ENCODE results near the gene ABHD10. TPM values are rescaled to one million over a fixed set of nuclear protein-coding genes. Genes with fewer than 3 reads are reported as not detected.

ABHD10 gene
- total RNA-seq, 3 donors from 2014 or later, result 33.4 to 41.9 (median 41.7) TPM

- Mint-ChIP-seq H3K27me3 (ENCODE audit: low read depth) (no peaks in the 10 kb centered on the region), H3K4me3 (no peak overlapping the region), H3K4me1 (ENCODE audit: low read depth) (peaks cover 12% of the 10 kb centered on the region), H3K36me3 (ENCODE audit: insufficient read depth) (no peaks in the 10 kb centered on the region), H3K9me3 (no peaks in the 10 kb centered on the region)
- no peak for ATAC-seq
- DNase-seq, result no peak
Observed at GRCh38 chr3:111975131-111975530, 3.7 kb upstream of the ABHD10 start.

- ATAC-seq, result no peak
Observed at GRCh38 chr3:111976254-111976653, 2.6 kb upstream of the ABHD10 start.

GRCh38 chr3:111979434-111980038 is 710 bp downstream of the ABHD10 start:
- Mint-ChIP-seq H3K27me3 (ENCODE audit: low read depth) (no peaks in the 10 kb centered on the region), H3K9me3 (no peaks in the 10 kb centered on the region), H3K4me3 (peak overlapping the region; percentile 91), H3K36me3 (ENCODE audit: insufficient read depth) (peaks cover 5% of the 10 kb centered on the region), H3K4me1 (ENCODE audit: low read depth) (peaks cover 51% of the 10 kb centered on the region)
- ATAC-seq (peak; percentile 41 to 44), DNase-seq (no peak)

More at GRCh38 chr3:111976254-111976653, 2.6 kb upstream of the ABHD10 start:
- no peak for DNase-seq
- peaks cover 22% of the 10 kb centered on the region for H3K4me1 Mint-ChIP-seq (ENCODE audit: low read depth)
- H3K36me3 Mint-ChIP-seq (ENCODE audit: insufficient read depth), result no peaks in the 10 kb centered on the region
- no peaks in the 10 kb centered on the region for H3K9me3 Mint-ChIP-seq
- no peak overlapping the region for H3K4me3 Mint-ChIP-seq
- H3K27me3 Mint-ChIP-seq (ENCODE audit: low read depth), result no peaks in the 10 kb centered on the region

- Mint-ChIP-seq H3K4me1 (ENCODE audit: low read depth) (peaks cover 64% of the 10 kb centered on the region), H3K4me3 (peak overlapping the region; percentile 91), H3K9me3 (no peaks in the 10 kb centered on the region), H3K27me3 (ENCODE audit: low read depth) (no peaks in the 10 kb centered on the region), H3K36me3 (ENCODE audit: insufficient read depth) (peaks cover 13% of the 10 kb centered on the region)
- DNase-seq (peak; percentile 41), ATAC-seq (no peak)
Observed at GRCh38 chr3:111980716-111981456, 2.1 kb downstream of the ABHD10 start.

- ATAC-seq (no peak), DNase-seq (no peak)
- Mint-ChIP-seq H3K27me3 (ENCODE audit: low read depth) (no peaks in the 10 kb centered on the region), H3K36me3 (ENCODE audit: insufficient read depth) (peaks cover 13% of the 10 kb centered on the region), H3K4me1 (ENCODE audit: low read depth) (peaks cover 65% of the 10 kb centered on the region), H3K9me3 (no peaks in the 10 kb centered on the region), H3K4me3 (peak overlapping the region; percentile 29)
Observed at GRCh38 chr3:111981457-111981763, 2.6 kb downstream of the ABHD10 start.

- DNase-seq, result no peak
- Mint-ChIP-seq H3K9me3 (no peaks in the 10 kb centered on the region), H3K27me3 (ENCODE audit: low read depth) (no peaks in the 10 kb centered on the region), H3K4me3 (no peak overlapping the region), H3K4me1 (ENCODE audit: low read depth) (peaks cover 72% of the 10 kb centered on the region), H3K36me3 (ENCODE audit: insufficient read depth) (peaks cover 29% of the 10 kb centered on the region)
- ATAC-seq, result peak; percentile 42 to 55
Observed at GRCh38 chr3:111984636-111985298, 5.9 kb downstream of the ABHD10 start.

- Mint-ChIP-seq H3K4me3 (no peak overlapping the region), H3K9me3 (no peaks in the 10 kb centered on the region), H3K4me1 (ENCODE audit: low read depth) (peaks cover 53% of the 10 kb centered on the region), H3K27me3 (ENCODE audit: low read depth) (no peaks in the 10 kb centered on the region), H3K36me3 (ENCODE audit: insufficient read depth) (peaks cover 34% of the 10 kb centered on the region)
- DNase-seq, result no peak
- no peak for ATAC-seq
Observed at GRCh38 chr3:111986800-111987199, 8.0 kb downstream of the ABHD10 start.

GRCh38 chr3:111989061-111989678 is 10.3 kb downstream of the ABHD10 start:
- Mint-ChIP-seq H3K36me3 (ENCODE audit: insufficient read depth) (peaks cover 37% of the 10 kb centered on the region), H3K9me3 (no peaks in the 10 kb centered on the region), H3K4me1 (ENCODE audit: low read depth) (peaks cover 33% of the 10 kb centered on the region), H3K4me3 (no peak overlapping the region), H3K27me3 (ENCODE audit: low read depth) (no peaks in the 10 kb centered on the region)
- ATAC-seq, result peak; percentile 58 to 72
- no peak for DNase-seq

GRCh38 chr3:111993038-111993437 is 14.2 kb downstream of the ABHD10 start:
- ATAC-seq, result no peak
- H3K4me3 Mint-ChIP-seq, result no peak overlapping the region

GRCh38 chr3:111998636-111999483 is 20.0 kb downstream of the ABHD10 start, which contains the start of gene TAGLN3:
TSS of gene TAGLN3 (plus strand) at chr3:111998922. CDS start at chr3:111999423, 501 bp downstream.
- DNase-seq (no peak), ATAC-seq (no peak)
- peak within 1 kb of the TSS; percentile 74 for H3K4me3 Mint-ChIP-seq
- H3K27me3 Mint-ChIP-seq (ENCODE audit: low read depth), result no peaks in the 10 kb centered on the region
- H3K36me3 Mint-ChIP-seq (ENCODE audit: insufficient read depth), result peaks cover 5% of the 10 kb centered on the region
- peaks cover 44% of the 10 kb centered on the region for H3K4me1 Mint-ChIP-seq (ENCODE audit: low read depth)
- no peaks in the 10 kb centered on the region for H3K9me3 Mint-ChIP-seq

More at GRCh38 chr3:111993038-111993437, 14.2 kb downstream of the ABHD10 start:
- Mint-ChIP-seq H3K4me1 (ENCODE audit: low read depth) (peaks cover 10% of the 10 kb centered on the region), H3K27me3 (ENCODE audit: low read depth) (no peaks in the 10 kb centered on the region), H3K36me3 (ENCODE audit: insufficient read depth) (peaks cover 23% of the 10 kb centered on the region), H3K9me3 (no peaks in the 10 kb centered on the region)
- DNase-seq, result no peak

- Mint-ChIP-seq H3K4me3 (peak overlapping the region; percentile 74), H3K4me1 (ENCODE audit: low read depth) (peaks cover 52% of the 10 kb centered on the region), H3K27me3 (ENCODE audit: low read depth) (no peaks in the 10 kb centered on the region), H3K9me3 (no peaks in the 10 kb centered on the region), H3K36me3 (ENCODE audit: insufficient read depth) (peaks cover 5% of the 10 kb centered on the region)
- DNase-seq, result no peak
- no peak for ATAC-seq
Observed at GRCh38 chr3:111999484-112000324, 20.9 kb downstream of the ABHD10 start.

- peaks cover 2% of the 10 kb centered on the region for H3K36me3 Mint-ChIP-seq (ENCODE audit: insufficient read depth)
- H3K27me3 Mint-ChIP-seq (ENCODE audit: low read depth), result no peaks in the 10 kb centered on the region
- ATAC-seq (no peak), DNase-seq (no peak)
- peaks cover 59% of the 10 kb centered on the region for H3K4me1 Mint-ChIP-seq (ENCODE audit: low read depth)
- H3K4me3 Mint-ChIP-seq, result no peak overlapping the region
- H3K9me3 Mint-ChIP-seq, result no peaks in the 10 kb centered on the region
Observed at GRCh38 chr3:112000367-112000771, 21.5 kb downstream of the ABHD10 start.

GRCh38 chr3:112000966-112001365 is 22.1 kb downstream of the ABHD10 start:
- Mint-ChIP-seq H3K4me3 (no peak overlapping the region), H3K27me3 (ENCODE audit: low read depth) (no peaks in the 10 kb centered on the region), H3K9me3 (no peaks in the 10 kb centered on the region), H3K36me3 (ENCODE audit: insufficient read depth) (peaks cover 2% of the 10 kb centered on the region), H3K4me1 (ENCODE audit: low read depth) (peaks cover 56% of the 10 kb centered on the region)
- ATAC-seq, result no peak
- DNase-seq, result no peak

Measured in activated T-cell treated with anti-CD3 and anti-CD28 coated beads, Interleukin-2, amount 50 U/mL, for 4 hours (primary cell).